D721Med (cell line): ENCODE results near the gene STAT5B.

Experiments used
- DNase-seq: peaks from one replicate; pipeline ENCODE4 v3.0.0; 2011; ENCODE audit warnings: low spot score; ENCODE audit not compliant: insufficient read length
- FAIRE-seq: peaks from 2 replicates; lab custom pipeline; 2011; peaks lifted over from hg19 to GRCh38; lab: Jason Lieb, UNC
- CTCF ChIP-seq: IDR thresholded peaks from 2 replicates; pipeline ENCODE4 v1.5.1; 2012; ENCODE audit warnings: mild to moderate bottlenecking, control low read depth; ENCODE audit not compliant: insufficient read depth; ENCODE audit errors: missing control alignments

The STAT5B gene

GRCh38 chr17:42153919-42154742 is 122.1 kb downstream of the STAT5B start:
- TF ChIP-seq CTCF, result no peak
- no peak for FAIRE-seq

More at GRCh38 chr17:42153919-42154742, 122.1 kb downstream of the STAT5B start:
- DNase-seq, result no peak
